Astrocyte (in vitro differentiated cells and primary cell): ENCODE measurements around the gene ANKRD40CL.

ENCODE experiments used
- EZH2 ChIP-seq: IDR thresholded peaks from 2 replicates; pipeline ENCODE4 v1.6.1; 2012; ENCODE audit warnings: mild to moderate bottlenecking, low read length, inconsistent platforms; ENCODE audit not compliant: insufficient read depth
- TF ChIP-seq, protein P1 (sequence below): IDR thresholded peaks from 2 replicates; pipeline ENCODE4 v1.5.1; 2011; ENCODE audit warnings: low read depth, mild to moderate bottlenecking, inconsistent platforms, low read length, moderate library complexity; ENCODE audit not compliant: insufficient read depth

DNA sequence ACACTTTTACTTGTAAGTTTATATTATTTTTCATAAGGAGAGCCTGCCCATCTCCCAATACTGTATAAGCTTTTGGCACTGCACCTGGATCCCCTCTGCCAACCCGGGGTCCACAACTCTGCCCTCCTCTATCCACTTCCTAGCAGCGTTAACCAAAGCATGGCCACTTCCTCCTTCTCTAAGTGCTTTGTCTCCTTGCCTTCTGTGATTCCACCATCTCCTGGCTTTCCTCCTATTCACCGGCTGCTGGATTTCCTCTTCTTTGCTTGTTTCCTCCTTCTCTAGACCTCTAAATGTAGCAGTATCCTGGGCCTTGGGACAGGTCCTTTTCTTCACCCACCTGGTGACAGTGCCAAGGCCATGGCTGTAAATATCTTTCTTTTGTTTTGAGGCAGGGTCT is 48.1 kb upstream of the ANKRD40CL start:
- TF ChIP-seq, protein P1, sequence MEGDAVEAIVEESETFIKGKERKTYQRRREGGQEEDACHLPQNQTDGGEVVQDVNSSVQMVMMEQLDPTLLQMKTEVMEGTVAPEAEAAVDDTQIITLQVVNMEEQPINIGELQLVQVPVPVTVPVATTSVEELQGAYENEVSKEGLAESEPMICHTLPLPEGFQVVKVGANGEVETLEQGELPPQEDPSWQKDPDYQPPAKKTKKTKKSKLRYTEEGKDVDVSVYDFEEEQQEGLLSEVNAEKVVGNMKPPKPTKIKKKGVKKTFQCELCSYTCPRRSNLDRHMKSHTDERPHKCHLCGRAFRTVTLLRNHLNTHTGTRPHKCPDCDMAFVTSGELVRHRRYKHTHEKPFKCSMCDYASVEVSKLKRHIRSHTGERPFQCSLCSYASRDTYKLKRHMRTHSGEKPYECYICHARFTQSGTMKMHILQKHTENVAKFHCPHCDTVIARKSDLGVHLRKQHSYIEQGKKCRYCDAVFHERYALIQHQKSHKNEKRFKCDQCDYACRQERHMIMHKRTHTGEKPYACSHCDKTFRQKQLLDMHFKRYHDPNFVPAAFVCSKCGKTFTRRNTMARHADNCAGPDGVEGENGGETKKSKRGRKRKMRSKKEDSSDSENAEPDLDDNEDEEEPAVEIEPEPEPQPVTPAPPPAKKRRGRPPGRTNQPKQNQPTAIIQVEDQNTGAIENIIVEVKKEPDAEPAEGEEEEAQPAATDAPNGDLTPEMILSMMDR, result no peak
- TF ChIP-seq EZH2, result no peak
